H1 (cell line): ENCODE measurements around the gene LBHD1. TPM values are rescaled to one million over a fixed set of nuclear protein-coding genes. Genes with fewer than 3 reads are reported as not detected.

Experiments used
- CTCF ChIA-PET: fragments of 300-600 bp; sonication (Branson Sonifier 250); formaldehyde crosslinking; loops from one replicate; lab custom pipeline; 2021; ENCODE audit not compliant: partially characterized antibody; lab: Charles Lee
- POLR2A ChIA-PET: fragments of 300-600 bp; sonication (Branson Sonifier 250); formaldehyde crosslinking; loops from one replicate; lab custom pipeline; 2021; ENCODE audit warnings: inconsistent platforms; ENCODE audit not compliant: partially characterized antibody; lab: Charles Lee
- DNase-seq, 2 experiments: peaks; one replicate each; pipeline versions ENCODE4 v3.0.0 to v3.0.0-alpha.2; 2010 to 2022; ENCODE audit warnings: low spot score in 2 of 2, low read depth in 1 of 2, mixed read lengths in 1 of 2
- FAIRE-seq: peaks from 2 replicates; lab custom pipeline; 2011; peaks lifted over from hg19 to GRCh38; lab: Jason Lieb, UNC
- H2AFZ ChIP-seq: 2 replicates; pipeline ENCODE4 v1.8.1; 2012; ENCODE audit warnings: low read length, inconsistent platforms
- H2AK5ac ChIP-seq: 2 replicates; pipeline ENCODE4 v1.6.1; 2013; ENCODE audit warnings: low read depth, low read length
- H2BK120ac ChIP-seq: replicated peaks from 2 replicates; pipeline ENCODE3; 2013; ENCODE audit warnings: low read depth, low read length, inconsistent platforms
- H2BK12ac ChIP-seq: 2 replicates; pipeline ENCODE4 v1.6.1; 2013; ENCODE audit warnings: low read depth, low read length
- H2BK15ac ChIP-seq: 2 replicates; pipeline ENCODE4 v1.6.1; 2013; ENCODE audit warnings: low read length
- H2BK20ac ChIP-seq: 2 replicates; pipeline ENCODE4 v1.6.1; 2013; ENCODE audit warnings: low read length
- H2BK5ac ChIP-seq: 2 replicates; pipeline ENCODE4 v1.6.1; 2013; ENCODE audit warnings: low read depth, low read length
- H3K14ac ChIP-seq: 2 replicates; pipeline ENCODE4 v1.6.1; 2013; ENCODE audit warnings: inconsistent platforms; ENCODE audit not compliant: insufficient read length
- H3K18ac ChIP-seq: 2 replicates; pipeline ENCODE4 v1.6.1; 2013; ENCODE audit warnings: low read length; ENCODE audit errors: extremely low read depth
- H3K23ac ChIP-seq: 2 replicates; pipeline ENCODE4 v1.6.1; 2013; ENCODE audit warnings: inconsistent platforms; ENCODE audit not compliant: insufficient read length
- H3K23me2 ChIP-seq: 2 replicates; pipeline ENCODE4 v1.6.1; 2013; ENCODE audit warnings: low read depth, low read length
- H3K27ac ChIP-seq: 2 replicates; pipeline ENCODE4 v1.6.1; 2011; ENCODE audit warnings: low read depth, low read length, inconsistent platforms
- H3K27me3 ChIP-seq, 4 experiments: replicated peaks in 1 of 4; 1 replicate in 1 of 4; 2 replicates in 3 of 4; pipeline versions ENCODE4 v1.6.1 to v1.8.1; 2011 to 2013; ENCODE audit warnings: low read length in 3 of 4, mild to moderate bottlenecking in 3 of 4, inconsistent platforms in 2 of 4, mixed read lengths in 2 of 4, moderate library complexity in 1 of 4; ENCODE audit not compliant: control insufficient read depth in 3 of 4, insufficient read depth in 3 of 4; ENCODE audit errors: extremely low read depth in 1 of 4
- H3K36me3 ChIP-seq, 4 experiments: 2 replicates each; pipeline versions ENCODE4 v1.6.1 to v1.8.1; 2011 to 2013; ENCODE audit warnings: mild to moderate bottlenecking in 4 of 4, low read length in 3 of 4, moderate library complexity in 2 of 4, control low read depth in 1 of 4, inconsistent platforms in 1 of 4; ENCODE audit not compliant: insufficient read depth in 4 of 4, control insufficient read depth in 2 of 4
- H3K4ac ChIP-seq: replicated peaks from 2 replicates; pipeline ENCODE3; 2013; ENCODE audit warnings: low read length, low read depth, mixed read lengths, inconsistent platforms; ENCODE audit not compliant: insufficient read length
- H3K4me1 ChIP-seq, 4 experiments: replicated peaks in 1 of 4; 1 replicate in 1 of 4; 2 replicates in 3 of 4; pipeline versions ENCODE4 v1.6.1 to v1.8.1; 2011 to 2013; ENCODE audit warnings: low read length in 3 of 4, inconsistent platforms in 2 of 4, mixed read lengths in 1 of 4; ENCODE audit not compliant: insufficient read depth in 4 of 4, control insufficient read depth in 3 of 4
- H3K4me2 ChIP-seq, 2 experiments: 2 replicates each; pipeline versions ENCODE4 v1.6.1 to v1.8.1; 2011 to 2013; ENCODE audit warnings: low read depth in 2 of 2, low read length in 2 of 2, control low read depth in 1 of 2, inconsistent platforms in 1 of 2, mild to moderate bottlenecking in 1 of 2; ENCODE audit not compliant: insufficient read depth in 1 of 2
- H3K4me3 ChIP-seq, 4 experiments: fragments of 200-600, 300-600 bp in 1 of 4; sonication (generic), shearing (Covaris generic), sonication (Bioruptor Twin) in 1 of 4; 2 replicates each; pipeline versions ENCODE4 v1.5.1 to v1.8.1; 2011 to 2016; ENCODE audit warnings: low read length in 4 of 4, low read depth in 3 of 4, control low read depth in 2 of 4, inconsistent platforms in 2 of 4, mild to moderate bottlenecking in 2 of 4, mixed read lengths in 1 of 4, moderate library complexity in 1 of 4; ENCODE audit not compliant: insufficient read depth in 2 of 4; ENCODE audit errors: extremely low read depth in 1 of 4
- H3K56ac ChIP-seq: replicated peaks from 2 replicates; pipeline ENCODE3; 2013; ENCODE audit warnings: low read depth, mild to moderate bottlenecking, mixed read lengths, low read length, inconsistent platforms; ENCODE audit not compliant: insufficient read length
- H3K79me1 ChIP-seq: 2 replicates; pipeline ENCODE4 v1.6.1; 2013; ENCODE audit warnings: low read depth, low read length, control low read depth
- H3K79me2 ChIP-seq, 2 experiments: 2 replicates each; pipeline versions ENCODE4 v1.6.1 to v1.8.1; 2012 to 2013; ENCODE audit warnings: low read length in 2 of 2, mild to moderate bottlenecking in 2 of 2, inconsistent platforms in 1 of 2; ENCODE audit not compliant: insufficient read depth in 2 of 2, control insufficient read depth in 1 of 2
- H3K9ac ChIP-seq, 4 experiments: replicated peaks in 1 of 4; 1 replicate in 1 of 4; 2 replicates in 3 of 4; pipeline versions ENCODE4 v1.6.1 to v1.8.1; 2011 to 2013; ENCODE audit warnings: low read depth in 3 of 4, low read length in 3 of 4, control low read depth in 2 of 4, mild to moderate bottlenecking in 2 of 4, moderate library complexity in 2 of 4, inconsistent platforms in 1 of 4; ENCODE audit errors: extremely low read depth in 1 of 4
- H3K9me3 ChIP-seq, 2 experiments: 2 replicates each; pipeline versions ENCODE4 v1.6.1 to v1.8.1; 2012 to 2013; ENCODE audit warnings: mild to moderate bottlenecking in 2 of 2, moderate library complexity in 2 of 2, control low read depth in 1 of 2, inconsistent platforms in 1 of 2, low read depth in 1 of 2, low read length in 1 of 2, mixed read lengths in 1 of 2; ENCODE audit not compliant: insufficient read depth in 2 of 2
- H4K20me1 ChIP-seq, 2 experiments: replicated peaks in 1 of 2; 2 replicates each; pipeline versions ENCODE3 to v1.8.1; 2011 to 2013; ENCODE audit warnings: inconsistent platforms in 2 of 2, low read length in 2 of 2, mild to moderate bottlenecking in 1 of 2; ENCODE audit not compliant: insufficient read depth in 2 of 2, control insufficient read depth in 1 of 2
- H4K5ac ChIP-seq: 2 replicates; pipeline ENCODE4 v1.6.1; 2013; ENCODE audit warnings: low read length, low read depth, mixed read lengths, inconsistent platforms; ENCODE audit not compliant: insufficient read length
- H4K8ac ChIP-seq: 2 replicates; pipeline ENCODE4 v1.8.0; 2013; ENCODE audit warnings: mild to moderate bottlenecking, moderate library complexity, low read length, inconsistent platforms; ENCODE audit not compliant: insufficient read depth; ENCODE audit errors: extremely low read depth
- H4K91ac ChIP-seq: replicated peaks from 2 replicates; pipeline ENCODE3; 2013; ENCODE audit warnings: low read length, mixed read lengths, inconsistent platforms; ENCODE audit not compliant: insufficient read length
- BACH1 ChIP-seq: IDR thresholded peaks from 2 replicates; pipeline ENCODE4 v1.6.1; 2012; ENCODE audit warnings: low read length, improper control_type of control experiment
- CBX5 ChIP-seq: fragments of 300-800, 300-1000 bp; sonication (generic); IDR thresholded peaks from 2 replicates; pipeline ENCODE4 v1.7.1; 2016; ENCODE audit warnings: antibody characterized with exemption, low read length, low read depth
- CHD1 ChIP-seq: IDR thresholded peaks from 2 replicates; pipeline ENCODE4 v1.6.1; 2012; ENCODE audit warnings: low read depth, low read length, improper control_type of control experiment
- EGR1 ChIP-seq: IDR thresholded peaks from 2 replicates; pipeline ENCODE4 v1.6.1; 2011; ENCODE audit warnings: low read depth, low read length, borderline replicate concordance
- MAX ChIP-seq: IDR thresholded peaks from 2 replicates; pipeline ENCODE4 v1.6.1; 2012; ENCODE audit warnings: inconsistent platforms
- POLR2A ChIP-seq, 2 experiments: IDR thresholded peaks; 1 replicate in 1 of 2; 2 replicates in 1 of 2; pipeline ENCODE4 v1.6.1; 2011; ENCODE audit warnings: low read depth in 2 of 2, low read length in 2 of 2, mild to moderate bottlenecking in 2 of 2; ENCODE audit errors: control extremely low read depth in 1 of 2
- SIX5 ChIP-seq: IDR thresholded peaks from 2 replicates; pipeline ENCODE4 v1.6.1; 2011; ENCODE audit warnings: mild to moderate bottlenecking, low read depth, low read length
- SP1 ChIP-seq: IDR thresholded peaks from 2 replicates; pipeline ENCODE4 v1.6.1; 2011; ENCODE audit warnings: low read depth, low read length
- SP4 ChIP-seq: IDR thresholded peaks from 2 replicates; pipeline ENCODE4 v1.6.1; 2012; ENCODE audit warnings: low read length, inconsistent platforms
- SRF ChIP-seq: IDR thresholded peaks from 2 replicates; pipeline ENCODE4 v1.6.1; 2011; ENCODE audit warnings: mild to moderate bottlenecking, low read depth, low read length, moderate library complexity
- TCF12 ChIP-seq: IDR thresholded peaks from 2 replicates; pipeline ENCODE4 v1.6.1; 2011; ENCODE audit warnings: low read depth, mild to moderate bottlenecking, low read length
- YY1 ChIP-seq: IDR thresholded peaks from 2 replicates; pipeline ENCODE4 v1.6.1; 2011; ENCODE audit warnings: low read depth, mild to moderate bottlenecking, low read length
- WGBS, 2 experiments: shearing (Covaris generic) in 1 of 2; methylation state at CpG; one replicate each; pipeline versions ENCODE4 v1.1.6 to v1.1.7; 2013 to 2015; ENCODE audit warnings: low lambda C conversion rate in 2 of 2, mixed read lengths in 2 of 2, inconsistent platforms in 1 of 2, low coverage in 1 of 2, missing lambda C conversion rate in 1 of 2; ENCODE audit not compliant: insufficient replicate concordance in 2 of 2, insufficient coverage in 1 of 2, insufficient read length in 1 of 2; ENCODE audit errors: extremely low coverage in 1 of 2, missing lambda C conversion rate in 1 of 2; 5-methylcytosine and 5-hydroxymethylcytosine counted together
- polyA plus RNA-seq, 7 experiments: library from polyadenylated mRNA; depleted of rRNA in 3 of 7; stranded (reverse) in 5 of 7; unstranded in 2 of 7; fragments of >200 nt in 5 of 7; fragments of 200-250 nt in 2 of 7; gene quantifications; 1 replicate in 5 of 7; 2 replicates in 1 of 7; 4 replicates in 1 of 7; pipeline versions ENCODE4 v1.2.1 to v1.2.3, GENCODE V29; 2011 to 2013; ENCODE audit warnings: missing spikeins in 2 of 7, mixed read lengths in 2 of 7
- total RNA-seq: library from RNA; stranded (reverse); fragmentation: NEBNext Ultra II Directional; extraction: Animal tissue kit (Norgen Biotek cat#: 25700); gene quantifications from 2 replicates; pipeline ENCODE4 v1.2.1, GENCODE V29; 2021

Gene LBHD1
- total and polyA plus RNA-seq, 2 of the 8 experiments (the other 6 are each of a cell fraction or from before 2014, with no cell fraction given): 2.3 to 5.2 TPM

- CTCF ChIA-PET: interaction anchor here (1.2 to 3.8 kb wide), 6 partner anchors 18 to 150 kb away, joined by 3 to 21 read pairs (median 6); partner anchors contain the start of genes C11orf98, CSKMT, LRRN4CL and TAF6L
- 2% methylated on average over 9 of the region's 10 CpGs; no CpG with 5 or more reads in 1 of the 2 experiments for WGBS, 2 experiments
- peak; percentile 61; the same call in 1 of the 2 replicates for TF ChIP-seq TCF12
- no peak for TF ChIP-seq CBX5
- peak; percentile 81 for TF ChIP-seq YY1
- peak; percentile 80; the same call in 1 of the 2 replicates for TF ChIP-seq SP4
- no peak for TF ChIP-seq POLR2A (IDR thresholded peaks at IDR 0.05; ENCODE audit: control extremely low read depth in 1 of 2, low read depth in 2 of 2, low read length in 2 of 2)
- peak; percentile 91 for TF ChIP-seq MAX
- TF ChIP-seq CHD1: peak; percentile 100
- peak; percentile 92 for TF ChIP-seq BACH1
- peak; percentile 86; the same call in 1 of the 2 replicates for TF ChIP-seq EGR1
- peak; percentile 68 for TF ChIP-seq SIX5
- no peak for TF ChIP-seq SRF
- peak; percentile 95 for TF ChIP-seq SP1
Observed at GRCh38 chr11:62707277-62707861, 35.3 kb upstream of the LBHD1 start, which contains the start of the genes BSCL2 and GNG3. TSS of gene BSCL2 (minus strand) at chr11:62707424. CDS start at chr11:62707195, 229 bp downstream. TSS of gene GNG3 (plus strand) at chr11:62707676. CDS start at chr11:62708296, 620 bp downstream.

More at GRCh38 chr11:62707277-62707861, 35.3 kb upstream of the LBHD1 start, which contains the start of the genes BSCL2 and GNG3:
- Histone ChIP-seq H3K36me3 (peaks cover 4 to 19% (median 9%) of the 10 kb centered on the region in 4 experiments; a peak in 7 of 8 replicates), H2AK5ac (peak within 1 kb of the TSS; percentile 25), H3K9me3 (no peaks in the 10 kb centered on the region), H4K20me1 (no peaks in the 10 kb centered on the region), H3K23ac (no peak within 1 kb of the TSS), H3K4me1 (peaks cover 7 to 34% (median 20%) of the 10 kb centered on the region in 4 experiments), H3K79me2 (peaks cover 0 to 7% of the 10 kb centered on the region in 2 experiments; a peak in 1 of 4 replicates), H2BK120ac (peak within 1 kb of the TSS; percentile 72), H3K14ac (no peak within 1 kb of the TSS), H3K4me2 (peak within 1 kb of the TSS; percentile 99), H3K4ac (peak within 1 kb of the TSS; percentile 75), H3K27me3 (no peaks in the 10 kb centered on the region), H3K4me3 (peak within 1 kb of the TSS; percentile 68 to 89 (median 84)), H4K5ac (peak within 1 kb of the TSS; percentile 38), H2BK12ac (peak within 1 kb of the TSS; percentile 86; the same call in 1 of the 2 replicates), H3K23me2 (peaks cover 22% of the 10 kb centered on the region), H3K9ac (peak within 1 kb of the TSS in 3 of 4 experiments; percentile 52 to 76 (median 74); a peak in 6 of 7 replicates), H3K18ac (peak within 1 kb of the TSS; percentile 79), H3K56ac (no peak within 1 kb of the TSS), H2BK20ac (0 out of 2 replicates have a peak within 1 kb of the TSS, but pooled peaks have one; percentile 66), H2AFZ (no peak within 1 kb of the TSS), H4K91ac (peak within 1 kb of the TSS; percentile 67), H2BK5ac (peak within 1 kb of the TSS; percentile 86), H4K8ac (0 out of 2 replicates have a peak within 1 kb of the TSS, but pooled peaks have one; percentile 7), H3K27ac (peak within 1 kb of the TSS; percentile 46), H3K79me1 (no peaks in the 10 kb centered on the region; the same call in 1 of the 2 replicates), H2BK15ac (peak within 1 kb of the TSS; percentile 81; the same call in 1 of the 2 replicates)
- POLR2A ChIA-PET: interaction anchor here (0.6 to 61.4 kb wide), 27 partner anchors 9 to 420 kb away, joined by 3 to 2041 read pairs (median 9); partner anchors contain the start of genes C11orf98, CSKMT, EEF1G and EML3
- DNase-seq (peak; percentile 93 to 96), FAIRE-seq (peak; percentile 28)
